ENCODE results near the gene CTBP2.

The CTBP2 gene

DNA sequence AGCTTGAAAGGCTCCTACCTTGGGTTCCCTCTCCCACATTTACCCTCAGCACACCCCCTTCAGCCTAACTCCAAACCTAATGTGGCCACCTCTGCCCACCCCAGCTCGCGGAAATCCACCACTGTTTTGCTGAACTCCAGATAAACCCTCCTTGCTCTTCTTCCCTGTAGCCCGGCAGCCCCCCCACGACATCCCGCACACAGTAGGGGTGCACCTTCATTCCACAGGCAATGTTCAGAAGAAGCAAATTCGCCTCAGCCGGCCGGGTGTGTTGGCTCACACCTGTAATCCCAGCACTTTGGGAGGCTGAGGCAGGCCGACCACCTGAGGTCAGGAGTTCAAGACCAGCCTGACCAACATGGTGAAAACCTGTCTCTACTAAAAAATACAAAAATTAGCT, 17.4 kb downstream of the CTBP2 start:
- DNase-seq: no peak

DNA sequence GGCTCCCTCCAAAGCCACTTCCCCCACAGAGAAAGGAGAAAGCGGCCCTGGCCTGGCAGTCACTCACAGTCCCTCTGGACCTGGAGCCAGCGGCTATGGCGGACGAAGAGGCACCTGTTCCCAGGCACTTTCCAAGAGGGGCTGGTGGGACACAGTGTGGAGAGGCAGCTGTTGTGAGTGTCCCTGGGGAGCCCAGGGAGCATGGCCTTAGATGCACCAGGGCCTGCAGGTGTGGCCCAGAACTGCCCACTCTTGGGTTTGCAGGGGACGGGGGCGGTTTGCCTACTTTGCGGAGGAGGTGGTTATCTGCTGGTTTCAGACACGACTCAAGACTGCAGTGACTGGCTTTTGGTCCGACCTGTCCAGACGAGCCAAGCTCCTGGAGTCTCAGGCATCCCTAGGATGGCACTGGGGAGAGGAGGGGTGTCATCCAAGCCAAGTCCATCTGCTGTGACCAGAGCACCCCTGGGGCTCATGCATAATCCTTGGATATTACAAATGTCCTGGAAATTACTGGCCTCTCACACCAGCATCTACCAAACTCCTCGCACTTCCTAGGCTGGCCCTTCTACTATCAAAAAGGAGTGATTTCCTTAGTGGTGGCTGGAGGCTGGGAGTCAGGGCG, 18.4 kb downstream of the CTBP2 start:
- no peak for DNase-seq

DNA sequence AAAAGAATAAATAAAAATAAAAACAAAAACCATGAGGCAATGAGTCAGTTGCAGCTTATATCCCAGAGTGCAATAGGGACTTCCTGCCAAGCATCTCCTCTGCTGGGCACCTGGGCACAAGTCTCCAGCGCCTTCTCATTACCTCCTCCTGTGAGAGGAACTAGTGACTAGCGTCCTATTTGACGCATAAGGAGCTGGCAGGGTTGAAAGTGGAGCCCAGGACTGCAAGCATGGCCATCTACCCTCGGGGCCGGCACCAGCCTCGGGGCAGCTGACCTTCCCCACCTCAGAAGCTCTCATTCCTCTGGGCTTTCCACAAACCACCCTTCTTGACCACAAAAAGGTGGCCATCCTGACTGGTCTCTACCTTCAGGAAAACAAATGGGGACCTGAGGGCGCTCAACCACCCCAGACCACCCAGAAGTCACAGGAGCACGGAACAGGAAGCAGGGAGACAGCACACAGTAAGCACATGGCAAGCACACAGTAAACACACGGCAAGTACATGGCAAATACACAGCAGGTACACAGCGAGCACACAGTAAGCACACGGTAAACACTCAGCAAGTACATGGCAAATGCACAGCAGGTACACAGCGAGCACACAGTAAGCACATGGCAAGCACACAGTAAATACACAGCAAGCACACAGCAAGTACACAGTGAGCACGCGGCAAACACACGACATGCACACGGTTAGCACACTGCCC, 19.1 kb downstream of the CTBP2 start:
- no peak for DNase-seq

DNA sequence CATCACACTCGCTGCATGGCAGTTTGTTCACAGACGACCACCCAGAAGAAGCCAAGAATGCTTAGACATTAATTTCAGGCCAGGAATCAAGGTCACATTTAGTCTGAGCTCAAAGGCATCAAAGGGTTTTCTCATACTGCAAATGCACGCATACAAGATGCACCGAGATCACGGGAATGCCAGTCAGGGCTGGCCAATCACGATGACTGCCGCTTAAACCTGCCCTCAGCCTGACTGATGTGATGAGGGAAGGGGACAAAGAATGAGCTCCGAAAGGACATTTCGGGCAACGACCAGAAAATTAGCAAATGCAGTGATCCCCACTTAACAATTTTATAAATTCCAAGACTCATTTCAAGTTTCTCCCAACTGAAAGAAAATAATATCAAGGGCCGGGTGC, 20.2 kb downstream of the CTBP2 start:
- no peak for DNase-seq

DNA sequence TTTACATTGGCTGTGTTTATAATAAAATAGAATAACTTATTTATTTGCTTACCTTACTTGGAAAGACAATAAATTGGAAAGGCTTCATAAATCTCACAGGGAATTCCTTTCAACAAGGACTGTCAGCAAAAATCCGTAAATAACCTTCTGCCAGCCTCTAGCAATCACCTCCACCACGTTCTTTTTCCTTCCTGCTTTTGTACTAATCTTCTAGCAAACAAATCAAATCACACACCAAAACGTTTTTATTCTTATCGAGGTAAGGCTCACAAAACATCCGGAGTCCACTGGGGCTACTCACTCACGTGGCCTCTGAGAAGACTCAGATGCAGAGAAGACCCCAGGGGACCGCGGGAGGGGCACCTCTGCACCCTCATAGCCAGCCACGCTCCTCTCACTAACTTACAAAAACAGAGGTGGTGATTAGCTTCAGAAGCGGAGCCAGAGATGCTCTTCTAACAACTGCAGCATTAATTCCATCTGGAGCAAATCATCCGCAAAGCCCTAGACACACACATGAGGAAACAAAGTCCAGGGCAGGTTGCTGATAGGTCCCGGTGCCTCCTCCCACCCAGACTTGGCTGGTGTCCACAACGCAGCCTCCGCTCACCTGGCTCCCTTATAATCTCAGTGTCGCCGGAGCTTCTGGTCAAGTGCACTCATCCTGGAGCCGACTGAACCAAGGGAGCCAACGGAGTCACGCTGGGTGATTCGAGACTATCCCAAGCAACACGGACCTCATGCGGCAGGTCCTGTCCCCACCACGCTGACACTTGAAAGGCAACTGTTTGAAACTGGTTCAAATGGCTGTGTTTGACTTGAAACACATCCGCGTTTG, 22.5 kb downstream of the CTBP2 start:
- DNase-seq: no peak

DNA sequence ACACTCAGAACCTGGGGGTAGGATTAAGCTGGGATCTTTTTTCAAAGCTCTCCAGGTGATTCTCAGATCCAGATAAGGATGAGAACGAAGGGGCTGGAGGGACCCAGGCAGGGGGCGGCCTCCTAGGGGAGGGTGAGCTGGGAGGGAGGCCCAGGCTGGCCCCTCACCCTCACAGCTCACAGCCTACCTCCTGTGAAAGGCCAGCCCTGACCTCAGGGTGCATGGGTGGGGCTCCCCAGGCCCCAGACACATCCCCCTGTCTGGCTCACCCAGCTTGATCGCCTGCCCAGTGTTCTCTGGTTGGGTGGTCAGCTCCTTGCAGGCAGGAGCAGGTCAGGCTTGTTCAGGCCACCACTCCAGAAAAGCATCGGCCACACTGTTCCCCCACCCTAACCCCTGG, 24.3 kb downstream of the CTBP2 start:
- DNase-seq: no peak

DNA sequence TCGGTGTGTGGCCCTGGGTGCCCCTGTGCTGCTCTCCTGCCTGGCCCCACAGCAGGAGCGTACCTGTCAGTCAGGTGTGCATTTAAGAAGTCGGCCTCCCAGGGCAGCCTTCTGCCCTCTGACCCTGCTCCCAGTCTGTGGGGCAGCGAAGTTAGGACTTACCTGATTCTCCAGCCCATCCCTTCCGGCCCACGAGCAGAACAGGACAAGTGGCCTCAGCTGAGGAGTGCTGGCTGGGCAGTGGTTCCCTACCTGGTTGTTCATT, 24.7 kb downstream of the CTBP2 start:
- DNase-seq: no peak

DNA sequence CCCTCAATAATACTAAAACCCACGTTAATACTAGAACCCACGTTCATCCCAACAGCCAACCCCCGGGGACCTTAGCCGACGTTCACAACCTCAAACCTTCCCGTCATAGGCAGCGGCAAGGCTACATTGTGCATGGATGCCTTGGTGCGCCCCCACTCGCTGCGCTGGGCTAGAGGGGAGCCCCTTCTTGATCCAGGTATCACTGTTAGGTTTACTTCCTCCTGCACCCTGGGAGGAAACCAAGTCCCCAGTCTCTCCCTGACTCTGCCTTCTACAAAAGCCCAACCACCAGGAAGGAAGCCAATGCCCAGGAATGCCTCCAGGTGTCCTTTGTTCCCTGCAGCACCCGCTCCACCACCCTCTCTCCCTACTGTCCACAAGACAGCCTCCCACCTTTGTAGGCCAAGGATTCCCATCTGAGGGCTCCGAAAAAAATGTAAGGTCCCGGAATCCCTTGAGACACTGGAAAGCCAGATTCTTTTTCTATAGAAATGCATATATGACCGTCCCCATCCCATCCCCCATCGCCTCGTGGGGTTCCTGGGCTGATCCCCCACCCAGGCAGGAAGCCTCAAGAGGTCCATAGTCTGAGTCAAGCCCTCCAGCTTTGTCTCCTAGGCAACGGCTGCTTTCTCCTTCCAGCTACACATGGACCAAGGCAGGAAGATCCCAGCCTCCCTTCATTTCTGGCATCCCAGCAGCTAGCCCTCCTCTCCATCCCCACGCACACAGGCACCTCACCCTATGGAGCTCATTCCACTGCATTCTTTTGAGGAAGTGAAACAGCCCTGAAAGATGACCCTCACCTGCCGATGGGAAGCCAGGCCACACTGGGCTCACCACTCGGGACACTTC, 25.2 kb downstream of the CTBP2 start:
- no peak for DNase-seq

DNA sequence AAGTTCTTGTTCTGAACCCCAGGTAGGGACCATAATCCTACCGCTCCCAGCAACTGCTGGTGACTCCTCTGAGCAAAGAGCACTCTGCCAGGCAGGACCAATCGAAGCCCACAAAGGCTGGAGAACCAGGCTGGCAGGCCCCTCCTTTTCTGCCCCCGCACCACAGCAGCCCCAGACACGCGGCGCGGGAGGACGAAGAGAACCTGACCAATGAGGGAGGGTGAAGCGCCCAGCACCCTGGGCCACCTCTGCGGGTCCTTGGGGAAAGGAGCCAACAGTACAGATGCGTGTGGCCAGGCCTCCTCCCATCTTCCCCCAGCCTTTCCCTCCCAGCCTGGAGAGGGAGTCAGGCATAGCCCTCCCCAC, 25.9 kb downstream of the CTBP2 start:
- DNase-seq: no peak

DNA sequence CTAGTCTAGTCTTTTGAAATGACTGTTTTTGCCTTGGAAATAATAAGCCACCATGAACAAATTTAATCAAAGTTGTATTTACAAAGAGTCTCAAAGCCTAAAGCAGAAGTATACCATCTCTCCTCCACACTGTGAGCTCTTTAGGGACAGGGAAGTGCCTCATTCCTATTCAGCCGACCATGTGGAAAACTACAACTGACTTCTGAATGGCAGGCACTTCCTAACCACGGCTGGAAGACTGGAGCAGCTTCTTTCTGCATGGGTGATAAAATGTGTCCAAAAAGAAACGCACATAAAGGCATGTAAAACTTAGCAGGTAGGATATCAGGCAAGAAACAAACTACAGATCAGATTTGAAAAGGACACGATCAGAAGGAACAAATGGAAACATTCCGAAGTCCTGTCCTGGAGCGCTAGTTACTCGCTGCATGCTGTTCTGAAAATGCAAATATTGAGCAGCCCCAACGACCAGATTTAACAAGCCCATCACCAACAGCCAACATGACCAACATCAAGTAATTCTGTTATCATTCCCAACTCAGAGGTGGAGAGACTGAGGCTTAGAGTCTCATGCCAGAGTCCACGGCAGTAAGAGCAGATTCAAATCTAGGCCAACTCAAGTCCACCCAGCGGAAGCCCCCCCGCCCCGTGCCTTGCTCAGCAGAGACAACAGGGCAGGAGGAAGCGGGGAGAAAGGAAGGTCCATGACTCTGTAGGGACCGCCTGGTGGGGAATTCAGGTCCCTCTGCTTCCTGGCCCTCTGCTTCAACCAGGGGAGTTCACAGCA, 26.5 kb downstream of the CTBP2 start:
- no peak for DNase-seq

DNA sequence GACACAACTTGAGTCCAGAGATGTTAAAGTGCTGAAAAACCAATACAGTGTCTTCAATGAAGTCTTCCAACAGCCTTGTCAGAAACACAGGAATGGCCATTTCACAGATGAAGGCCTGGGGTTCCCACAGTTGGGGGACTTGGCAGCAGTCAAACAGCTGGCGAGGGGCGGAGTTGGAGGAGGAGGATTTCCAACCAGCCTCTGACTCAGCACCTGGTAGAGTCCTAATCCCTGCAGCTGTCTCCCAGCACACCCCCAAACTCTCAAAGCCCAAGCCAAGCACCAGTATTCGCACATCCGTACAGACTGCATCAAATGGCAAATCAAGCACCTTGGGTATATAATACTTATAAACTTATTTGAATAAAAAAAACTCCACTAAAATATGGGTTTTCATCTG, 28.0 kb downstream of the CTBP2 start:
- DNase-seq: no peak

DNA sequence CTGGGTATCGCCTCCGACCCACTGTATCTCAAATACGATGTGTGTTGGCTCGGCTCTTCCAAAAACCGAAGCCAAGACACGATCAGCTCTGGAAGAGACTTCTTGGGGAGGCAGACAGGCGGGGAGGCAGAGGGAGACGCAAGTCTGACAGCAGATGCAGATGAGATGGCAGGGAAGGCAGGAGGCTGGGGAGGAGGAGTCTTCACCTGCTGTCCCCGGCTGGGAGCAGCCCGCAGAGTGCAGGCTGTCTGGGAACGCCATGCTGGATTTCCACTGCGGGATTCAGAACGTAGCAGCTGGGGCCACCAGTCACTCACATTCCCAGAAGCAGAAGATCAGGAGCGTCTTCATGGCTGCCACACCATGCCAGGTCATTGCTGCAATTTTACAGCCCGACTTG, 29.4 kb downstream of the CTBP2 start:
- DNase-seq: no peak

DNA sequence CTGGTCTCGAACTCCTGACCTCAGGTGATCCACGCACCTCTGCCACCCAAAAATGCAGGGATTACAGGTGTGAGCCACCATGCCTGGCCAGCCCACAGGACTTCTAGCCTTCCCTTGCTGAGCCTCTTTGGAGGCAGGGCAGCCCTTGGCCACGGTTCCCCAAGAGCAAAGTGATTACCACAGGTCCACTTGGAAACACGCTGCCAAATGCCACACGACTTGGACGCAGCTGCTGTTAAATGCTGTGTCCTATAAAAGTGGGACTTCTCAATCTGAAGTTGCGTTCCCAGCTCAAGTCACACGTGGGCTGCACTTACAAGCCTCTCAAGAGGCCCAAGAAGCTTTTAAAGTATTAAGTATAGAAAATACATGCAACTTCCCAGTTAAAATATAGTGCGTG, 30.1 kb downstream of the CTBP2 start:
- no peak for DNase-seq

DNA sequence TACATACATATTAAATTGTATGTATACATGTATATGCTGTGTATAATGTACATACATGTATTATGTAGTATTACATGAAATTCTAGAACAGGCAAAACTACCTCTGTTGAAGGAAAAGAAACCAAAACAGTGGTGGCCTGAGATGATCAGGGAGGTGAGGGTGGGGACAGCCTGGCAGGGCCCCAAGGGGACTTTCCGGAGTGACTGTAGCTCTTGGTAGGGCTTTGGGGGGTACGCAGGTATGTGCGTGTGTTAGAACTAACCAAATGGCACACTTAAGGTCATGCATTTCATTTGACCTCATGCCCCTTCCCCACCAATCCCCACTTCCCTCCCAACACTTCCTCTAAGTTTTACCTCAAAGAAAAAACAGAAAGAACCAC, 31.3 kb downstream of the CTBP2 start:
- DNase-seq: no peak

DNA sequence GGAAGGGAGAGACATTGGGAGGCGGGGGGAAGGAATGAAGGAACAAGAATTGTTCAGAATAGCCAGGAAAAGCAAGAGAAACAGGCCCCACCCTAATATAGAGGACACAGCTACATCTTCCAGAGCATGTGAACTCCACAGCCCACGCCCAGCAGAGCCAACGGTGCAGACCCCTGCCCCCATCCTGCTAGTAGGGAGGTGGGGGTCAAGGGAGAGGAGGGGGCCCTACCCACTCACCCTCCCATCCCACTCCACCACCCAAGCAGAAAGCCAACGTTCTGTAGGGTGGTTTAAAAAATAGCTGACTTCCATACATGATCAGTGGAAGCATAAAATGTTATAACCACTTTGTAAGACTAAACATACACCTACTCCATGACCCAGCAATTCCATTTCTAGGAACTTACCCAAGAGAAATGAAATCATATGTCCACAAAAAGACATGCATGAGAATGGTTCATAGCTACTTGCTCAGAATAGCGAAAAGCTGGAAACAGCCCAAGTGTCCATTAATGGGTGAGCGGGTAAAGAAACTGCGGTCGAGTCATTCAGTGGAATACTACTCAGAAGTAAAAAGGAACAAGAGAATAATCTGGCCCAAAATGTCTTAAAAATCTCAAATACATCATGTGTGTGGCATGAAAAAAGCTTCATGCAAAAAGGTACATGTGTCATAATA, 31.8 kb downstream of the CTBP2 start:
- no peak for DNase-seq

DNA sequence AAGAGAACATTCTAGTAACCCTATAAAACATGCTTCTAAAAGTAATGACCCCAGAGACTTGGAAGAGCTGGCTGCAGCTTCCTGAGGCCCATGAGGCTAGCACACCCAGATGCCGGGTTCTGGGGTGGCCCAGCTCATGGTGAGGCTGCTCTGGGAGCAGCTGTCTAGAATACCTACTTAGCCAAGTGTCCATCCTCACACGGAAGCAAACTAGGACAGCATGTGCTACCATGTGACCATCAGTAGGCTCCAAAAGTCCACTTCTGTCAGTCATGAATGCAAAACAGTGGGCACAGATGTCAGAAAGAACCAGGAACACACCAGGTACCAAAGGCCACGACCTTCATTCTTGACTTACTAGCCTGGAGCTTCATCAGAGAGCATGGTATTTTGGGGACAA, 32.4 kb downstream of the CTBP2 start:
- no peak for DNase-seq

DNA sequence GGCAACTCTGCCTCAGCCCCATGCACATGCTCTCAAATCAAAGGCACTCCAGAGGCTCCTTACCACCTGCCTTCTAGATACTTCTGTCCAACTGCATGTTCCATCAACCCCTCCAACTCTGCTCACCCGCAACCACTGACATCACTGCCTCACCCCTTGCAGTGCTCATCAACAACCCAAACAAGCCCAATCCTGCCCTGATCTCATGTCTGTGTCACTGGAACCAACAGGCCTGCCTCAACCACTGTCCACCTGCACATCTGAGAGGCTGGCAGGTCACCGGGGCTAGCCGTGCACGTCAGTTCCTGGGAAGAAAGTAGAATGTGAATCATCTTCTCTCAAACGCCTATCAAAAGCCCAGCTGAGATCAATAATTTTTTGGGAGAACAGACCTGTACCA, 33.3 kb downstream of the CTBP2 start:
- DNase-seq: no peak

DNA sequence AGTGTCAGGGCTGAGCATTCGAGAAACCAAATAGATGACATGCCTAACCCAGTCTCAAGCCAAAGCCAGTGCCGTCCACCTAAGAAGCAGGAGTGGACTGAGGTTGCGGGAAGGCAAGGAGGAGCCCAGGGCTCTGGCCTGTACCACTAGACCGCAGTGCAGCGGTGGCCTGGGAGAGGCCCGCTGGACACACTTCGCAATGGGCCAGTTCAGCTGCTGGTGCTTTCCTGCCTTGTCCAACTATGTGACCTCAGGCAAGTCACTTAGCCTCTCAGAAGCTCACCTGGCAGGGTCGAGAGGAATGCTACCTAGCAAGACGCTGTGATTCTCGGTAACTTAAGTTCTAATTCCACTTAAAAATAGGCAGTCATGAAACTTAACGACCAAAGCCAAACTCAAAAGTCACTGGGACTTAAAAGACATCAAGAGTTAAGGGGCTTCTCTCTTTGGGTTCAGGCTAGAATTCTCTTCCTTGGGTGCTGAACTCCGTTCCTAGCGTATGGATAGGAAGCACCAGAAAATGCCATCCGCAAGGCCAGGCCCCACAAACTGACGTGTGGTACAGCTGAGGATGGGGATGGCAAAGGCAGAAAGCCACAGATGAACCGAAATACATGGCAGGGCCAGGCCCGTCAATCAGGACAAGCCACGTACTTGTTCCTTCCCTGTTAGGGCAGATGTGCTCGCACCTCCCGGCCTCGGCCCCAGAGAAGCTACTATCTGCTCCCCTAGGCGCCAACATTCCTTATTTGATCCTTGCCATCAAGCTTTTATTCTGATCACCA, 34.2 kb downstream of the CTBP2 start:
- no peak for DNase-seq

DNA sequence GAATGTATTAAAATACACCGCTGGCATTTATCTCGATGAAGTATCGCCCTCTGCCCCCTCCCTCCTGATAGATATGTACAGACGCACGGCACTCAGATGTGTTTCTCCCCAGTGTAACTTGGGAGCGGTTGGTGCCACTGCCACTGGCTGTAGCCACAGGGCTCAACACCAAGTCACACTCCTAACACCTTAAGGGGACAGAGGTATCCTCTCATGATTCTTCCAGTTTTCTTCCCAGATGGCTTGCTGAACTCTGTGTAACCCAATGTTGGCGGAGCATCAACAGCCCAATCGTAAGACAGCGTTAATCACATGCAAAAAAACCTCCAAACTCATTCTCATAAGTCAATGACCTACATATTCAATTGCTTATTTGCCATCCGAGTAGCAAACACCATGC, 35.5 kb downstream of the CTBP2 start:
- DNase-seq: no peak

DNA sequence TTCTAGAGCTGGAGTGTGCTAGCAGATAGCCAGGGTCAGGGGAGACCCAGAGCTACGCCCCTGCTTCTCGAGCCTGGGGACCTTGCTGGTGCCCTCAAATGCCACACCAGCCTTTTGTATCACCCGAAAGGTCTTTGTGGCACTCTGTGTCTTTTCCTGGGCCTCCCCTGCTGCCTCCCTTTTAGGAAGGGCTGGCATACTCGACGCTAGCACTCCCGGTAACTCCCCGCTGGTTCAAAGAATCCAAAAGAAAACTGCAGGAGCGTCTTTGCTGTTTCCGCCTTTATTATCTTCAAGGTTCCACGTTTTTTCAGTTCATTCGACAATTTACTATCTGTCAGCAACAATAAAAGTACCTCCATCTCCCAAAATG, 36.3 kb downstream of the CTBP2 start:
- no peak for DNase-seq

DNA sequence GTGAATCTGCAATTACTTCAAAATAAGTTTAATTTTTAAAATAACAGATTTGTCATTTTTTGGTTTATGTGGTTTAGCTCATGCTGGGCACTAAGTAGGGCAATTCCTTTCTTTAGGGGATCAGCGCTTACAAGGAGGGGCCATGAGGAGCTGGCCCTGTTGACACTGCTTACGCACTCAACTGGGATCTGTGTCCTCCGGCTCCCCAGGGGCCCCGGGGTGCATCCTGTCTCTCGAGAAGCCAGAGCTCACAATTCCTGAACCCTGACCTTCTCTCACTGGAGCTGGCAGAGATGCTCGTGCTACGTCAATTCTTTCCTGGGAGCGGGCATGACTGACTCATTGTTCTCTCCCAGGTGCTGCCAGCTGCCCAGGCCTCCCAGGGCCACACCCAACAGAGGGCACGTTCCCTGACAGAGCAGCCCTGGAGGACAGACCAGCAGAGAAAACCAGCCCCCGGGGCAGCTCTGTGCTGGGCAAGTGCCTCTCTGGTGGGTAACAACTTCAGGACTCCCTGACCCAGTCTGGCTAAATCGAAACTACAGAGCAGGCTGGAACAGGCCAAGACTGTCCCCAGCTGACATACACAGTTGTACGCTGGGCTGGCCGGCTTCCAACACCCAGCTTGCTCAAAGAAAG, 36.8 kb downstream of the CTBP2 start:
- DNase-seq: no peak
